ENCODE results near the gene LRP3. TPM values are rescaled to one million over a fixed set of nuclear protein-coding genes. Genes with fewer than 3 reads are reported as not detected.

The LRP3 gene
- total and polyA plus RNA-seq, 2 of the 13 experiments (the other 11 are each of a cell fraction or from before 2014, with no cell fraction given): 17.6 to 51.6 TPM

GRCh38 chr19:33175886-33176669, 18.1 kb upstream of the LRP3 start (continued):
- TF ChIP-seq ZBTB43 (CRISPR knock-in tag; conservative IDR thresholded peaks at IDR 0.05) (no peak), SP5 (CRISPR knock-in tag; IDR thresholded peaks at IDR 0.05; ENCODE audit: borderline replicate concordance, low read depth) (no peak), CAMTA2 (CRISPR knock-in tag; IDR thresholded peaks at IDR 0.05; ENCODE audit: borderline replicate concordance) (no peak), EP300 (IDR thresholded peaks at IDR 0.05; ENCODE audit: low read depth in 2 of 2, low read length in 2 of 2) (0 out of 4 replicates have a peak, but pooled peaks of 1 of the 2 experiments have one; percentile 4), EP300 (CRISPR knock-in tag; IDR thresholded peaks at IDR 0.05; ENCODE audit: borderline replicate concordance) (no peak), GLI4 (CRISPR knock-in tag; IDR thresholded peaks at IDR 0.05; ENCODE audit: borderline replicate concordance) (no peak), ZNF740 (CRISPR knock-in tag; IDR thresholded peaks at IDR 0.05) (no peak), SIX1 (CRISPR knock-in tag; IDR thresholded peaks at IDR 0.05; ENCODE audit: borderline replicate concordance) (no peak), CSRNP1 (CRISPR knock-in tag; IDR thresholded peaks at IDR 0.05) (no peak), FOXA1 (IDR thresholded peaks at IDR 0.05) (no peak), FOXA1 (CRISPR knock-in tag; IDR thresholded peaks at IDR 0.05) (no peak; the same call in 1 of the 2 replicates), KLF12 (CRISPR knock-in tag; IDR thresholded peaks at IDR 0.05; ENCODE audit: borderline replicate concordance) (0 out of 2 replicates have a peak, but pooled peaks have one; percentile 2), ZNF691 (CRISPR knock-in tag; IDR thresholded peaks at IDR 0.05; ENCODE audit: borderline replicate concordance, low read depth) (peak; percentile 10; the same call in 1 of the 2 replicates), STAT5B (CRISPR knock-in tag; IDR thresholded peaks at IDR 0.05) (no peak), ZFP62 (CRISPR knock-in tag; IDR thresholded peaks at IDR 0.05) (no peak), ZNF576 (CRISPR knock-in tag; IDR thresholded peaks at IDR 0.05) (0 out of 2 replicates have a peak, but pooled peaks have one; percentile 53), ZBED4 (CRISPR knock-in tag; IDR thresholded peaks at IDR 0.05; ENCODE audit: borderline replicate concordance) (no peak), ZSCAN9 (CRISPR knock-in tag; IDR thresholded peaks at IDR 0.05; ENCODE audit: borderline replicate concordance) (no peak), ZNF772 (CRISPR knock-in tag; IDR thresholded peaks at IDR 0.05) (no peak), HNF4A (CRISPR knock-in tag; IDR thresholded peaks at IDR 0.05) (no peak), TGIF2 (CRISPR knock-in tag; IDR thresholded peaks at IDR 0.05) (peak; percentile 30; the same call in 1 of the 2 replicates), ZNF816 (CRISPR knock-in tag; IDR thresholded peaks at IDR 0.05; ENCODE audit: borderline replicate concordance) (no peak)
